ENCODE measurements around the gene GMDS.

GRCh38 chr6:2208468-2208867 is 36.9 kb downstream of the GMDS start:
- no peak for TF ChIP-seq POLR2AphosphoS5 (IDR thresholded peaks at IDR 0.05; ENCODE audit: low read depth, low read length)
- no peak for TF ChIP-seq POLR2A (IDR thresholded peaks at IDR 0.05; ENCODE audit: low read depth, low read length)
- TF ChIP-seq TAF1 (IDR thresholded peaks at IDR 0.05; ENCODE audit: borderline replicate concordance, low read depth, low read length), result no peak

All from GM12892 (cell line).